ENCODE measurements around the gene PDZD2.

The PDZD2 gene

GRCh38 chr5:32061236-32061635 is 422.3 kb downstream of the PDZD2 start:
- no peaks in the 10 kb centered on the region for H3K36me3 ChIP-seq (replicated peaks; ENCODE audit: low read depth, low read length)
- H3K9me3 ChIP-seq (ENCODE audit: insufficient read depth, low read length) = no peaks in the 10 kb centered on the region
- H4K20me1 ChIP-seq (ENCODE audit: insufficient read depth, low read length) = no peaks in the 10 kb centered on the region
- no peak overlapping the region for H3K9ac ChIP-seq (ENCODE audit: low read length)
- no peaks in the 10 kb centered on the region for H3K79me2 ChIP-seq (ENCODE audit: low read length)
- no peak overlapping the region for H3K27ac ChIP-seq (ENCODE audit: low read length)
- H3K4me3 ChIP-seq (ENCODE audit: low read length) = no peak overlapping the region
- H3K27me3 ChIP-seq (ENCODE audit: low read depth, low read length) = no peaks in the 10 kb centered on the region
- TF ChIP-seq, protein P1, sequence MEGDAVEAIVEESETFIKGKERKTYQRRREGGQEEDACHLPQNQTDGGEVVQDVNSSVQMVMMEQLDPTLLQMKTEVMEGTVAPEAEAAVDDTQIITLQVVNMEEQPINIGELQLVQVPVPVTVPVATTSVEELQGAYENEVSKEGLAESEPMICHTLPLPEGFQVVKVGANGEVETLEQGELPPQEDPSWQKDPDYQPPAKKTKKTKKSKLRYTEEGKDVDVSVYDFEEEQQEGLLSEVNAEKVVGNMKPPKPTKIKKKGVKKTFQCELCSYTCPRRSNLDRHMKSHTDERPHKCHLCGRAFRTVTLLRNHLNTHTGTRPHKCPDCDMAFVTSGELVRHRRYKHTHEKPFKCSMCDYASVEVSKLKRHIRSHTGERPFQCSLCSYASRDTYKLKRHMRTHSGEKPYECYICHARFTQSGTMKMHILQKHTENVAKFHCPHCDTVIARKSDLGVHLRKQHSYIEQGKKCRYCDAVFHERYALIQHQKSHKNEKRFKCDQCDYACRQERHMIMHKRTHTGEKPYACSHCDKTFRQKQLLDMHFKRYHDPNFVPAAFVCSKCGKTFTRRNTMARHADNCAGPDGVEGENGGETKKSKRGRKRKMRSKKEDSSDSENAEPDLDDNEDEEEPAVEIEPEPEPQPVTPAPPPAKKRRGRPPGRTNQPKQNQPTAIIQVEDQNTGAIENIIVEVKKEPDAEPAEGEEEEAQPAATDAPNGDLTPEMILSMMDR (IDR thresholded peaks at IDR 0.05; ENCODE audit: low read depth, low read length) = no peak
- TF ChIP-seq EZH2phosphoT487 (IDR thresholded peaks at IDR 0.05; ENCODE audit: low read depth) = no peak
- H3K4me1 ChIP-seq (ENCODE audit: low read length) = no peaks in the 10 kb centered on the region
- no peak overlapping the region for H3K4me2 ChIP-seq (ENCODE audit: low read length)
- no peak overlapping the region for H2AFZ ChIP-seq (ENCODE audit: low read depth, low read length)

GRCh38 chr5:32066448-32066847 is 427.5 kb downstream of the PDZD2 start:
- no peak overlapping the region for H2AFZ ChIP-seq (ENCODE audit: low read depth, low read length)
- no peaks in the 10 kb centered on the region for H4K20me1 ChIP-seq (ENCODE audit: insufficient read depth, low read length)
- H3K9me3 ChIP-seq (ENCODE audit: insufficient read depth, low read length) = no peaks in the 10 kb centered on the region
- no peaks in the 10 kb centered on the region for H3K79me2 ChIP-seq (ENCODE audit: low read length)
- no peaks in the 10 kb centered on the region for H3K36me3 ChIP-seq (replicated peaks; ENCODE audit: low read depth, low read length)
- no peak overlapping the region for H3K27ac ChIP-seq (ENCODE audit: low read length)
- no peak overlapping the region for H3K4me2 ChIP-seq (ENCODE audit: low read length)
- peaks cover 13% of the 10 kb centered on the region for H3K4me1 ChIP-seq (ENCODE audit: low read length)
- TF ChIP-seq, protein P1 (IDR thresholded peaks at IDR 0.05; ENCODE audit: low read depth, low read length) = no peak
- TF ChIP-seq EZH2phosphoT487 (IDR thresholded peaks at IDR 0.05; ENCODE audit: low read depth) = no peak
- H3K9ac ChIP-seq (ENCODE audit: low read length) = no peak overlapping the region
- no peaks in the 10 kb centered on the region for H3K27me3 ChIP-seq (ENCODE audit: low read depth, low read length)
- H3K4me3 ChIP-seq (ENCODE audit: low read length) = no peak overlapping the region

DNA sequence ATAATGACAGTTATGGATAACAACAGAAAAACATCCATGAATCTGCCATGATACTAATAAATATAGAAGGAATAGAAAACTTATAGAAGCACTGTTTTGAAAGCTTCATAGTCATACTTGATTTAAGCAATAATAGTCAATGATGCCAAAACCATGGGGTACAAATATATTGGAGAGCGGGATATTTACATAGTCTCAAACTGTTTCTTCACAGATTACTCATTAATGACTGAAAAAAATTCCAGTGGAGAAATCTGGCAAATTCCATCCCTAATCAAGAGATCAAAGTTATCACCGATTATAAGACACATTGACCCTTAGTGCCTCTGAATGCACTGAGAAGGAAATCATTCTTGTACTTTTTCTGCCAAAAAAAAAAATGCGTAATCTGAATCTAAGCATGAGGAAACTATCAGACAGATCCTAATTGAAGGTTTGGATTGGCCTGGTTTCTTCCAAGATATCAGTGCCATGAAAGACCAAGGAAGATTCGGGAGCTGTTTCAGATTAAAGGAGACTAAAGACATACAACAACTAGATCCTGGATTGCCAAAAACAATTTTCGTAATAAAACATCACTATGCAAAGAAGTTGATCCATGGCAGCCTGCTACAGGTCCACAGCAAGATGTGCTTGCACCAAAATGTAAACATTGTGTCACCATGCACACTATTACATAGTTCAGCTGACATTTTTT is 429.0 kb downstream of the PDZD2 start:
- H3K4me2 ChIP-seq (ENCODE audit: low read length) = no peak overlapping the region
- H3K4me1 ChIP-seq (ENCODE audit: low read length) = peaks cover 13% of the 10 kb centered on the region
- H2AFZ ChIP-seq (ENCODE audit: low read depth, low read length) = no peak overlapping the region
- no peaks in the 10 kb centered on the region for H3K36me3 ChIP-seq (replicated peaks; ENCODE audit: low read depth, low read length)
- no peak for TF ChIP-seq EZH2phosphoT487 (IDR thresholded peaks at IDR 0.05; ENCODE audit: low read depth)
- TF ChIP-seq, protein P1 (IDR thresholded peaks at IDR 0.05; ENCODE audit: low read depth, low read length) = no peak
- no peaks in the 10 kb centered on the region for H3K79me2 ChIP-seq (ENCODE audit: low read length)
- no peaks in the 10 kb centered on the region for H4K20me1 ChIP-seq (ENCODE audit: insufficient read depth, low read length)
- no peak overlapping the region for H3K27ac ChIP-seq (ENCODE audit: low read length)
- H3K9me3 ChIP-seq (ENCODE audit: insufficient read depth, low read length) = no peaks in the 10 kb centered on the region
- H3K4me3 ChIP-seq (ENCODE audit: low read length) = no peak overlapping the region
- no peak overlapping the region for H3K9ac ChIP-seq (ENCODE audit: low read length)
- H3K27me3 ChIP-seq (ENCODE audit: low read depth, low read length) = no peaks in the 10 kb centered on the region

GRCh38 chr5:32068561-32068960 is 429.6 kb downstream of the PDZD2 start:
- Histone ChIP-seq H2AFZ (ENCODE audit: low read depth, low read length) (no peak overlapping the region), H3K9me3 (ENCODE audit: insufficient read depth, low read length) (no peaks in the 10 kb centered on the region), H3K79me2 (ENCODE audit: low read length) (no peaks in the 10 kb centered on the region), H3K4me1 (ENCODE audit: low read length) (peaks cover 13% of the 10 kb centered on the region), H3K27ac (ENCODE audit: low read length) (no peak overlapping the region), H3K9ac (ENCODE audit: low read length) (no peak overlapping the region), H3K36me3 (replicated peaks; ENCODE audit: low read depth, low read length) (no peaks in the 10 kb centered on the region), H4K20me1 (ENCODE audit: insufficient read depth, low read length) (no peaks in the 10 kb centered on the region), H3K27me3 (ENCODE audit: low read depth, low read length) (no peaks in the 10 kb centered on the region), H3K4me3 (ENCODE audit: low read length) (no peak overlapping the region), H3K4me2 (ENCODE audit: low read length) (no peak overlapping the region)
- TF ChIP-seq EZH2phosphoT487 (IDR thresholded peaks at IDR 0.05; ENCODE audit: low read depth) = no peak
- TF ChIP-seq, protein P1 (IDR thresholded peaks at IDR 0.05; ENCODE audit: low read depth, low read length) = no peak

Measured in OCI-LY3 (cell line).